ENCODE results near the gene HERC2. TPM values are rescaled to one million over a fixed set of nuclear protein-coding genes. Genes with fewer than 3 reads are reported as not detected.

Gene HERC2
- total RNA-seq, 1 experiment from 2014 or later: 69.2 TPM

GRCh38 chr15:28118083-28118482, 203.9 kb downstream of the HERC2 start:
- H3K27me3 ChIP-seq (ENCODE audit: insufficient read depth, low read length): no peaks in the 10 kb centered on the region
- H4K8ac ChIP-seq (replicated peaks; ENCODE audit: insufficient read length, low read depth, low read length): no peak overlapping the region
- H2AFZ ChIP-seq (ENCODE audit: low read length): no peak overlapping the region
- H2AK5ac ChIP-seq (ENCODE audit: insufficient read length, low read length): no peak overlapping the region
- H2BK12ac ChIP-seq (ENCODE audit: insufficient read length, low read depth, low read length): no peak overlapping the region
- H3K79me1 ChIP-seq (ENCODE audit: insufficient read depth, low read depth, low read length, poor library complexity, severe bottlenecking): no peaks in the 10 kb centered on the region
- H3K4me1 ChIP-seq (ENCODE audit: insufficient read depth, low read length): no peaks in the 10 kb centered on the region
- Mint-ChIP-seq H3K4me1 (no peaks in the 10 kb centered on the region), H3K27ac (no peak overlapping the region), H3K4me3 (no peak overlapping the region; a peak in 1 of 5 replicates), H3K9me3 (no peaks in the 10 kb centered on the region), H3K36me3 (ENCODE audit: insufficient read depth in 1 of 3, low read depth in 3 of 3) (peaks cover 58 to 80% (median 73%) of the 10 kb centered on the region in 3 experiments), H3K27me3 (ENCODE audit: low read depth) (peaks cover 1% of the 10 kb centered on the region; the same call in 1 of the 2 replicates)
- DNase-seq: no peak
- no peaks in the 10 kb centered on the region for H3K23me2 ChIP-seq (ENCODE audit: insufficient read length, low read depth, low read length, poor library complexity, severe bottlenecking)
- no peaks in the 10 kb centered on the region for H3K9me3 ChIP-seq (ENCODE audit: control insufficient read depth, low read depth, low read length)
- no peak overlapping the region for H2BK5ac ChIP-seq (ENCODE audit: insufficient read length, low read length)
- H3K4me2 ChIP-seq (ENCODE audit: insufficient read depth, insufficient read length, low read length): no peak overlapping the region
- no peak overlapping the region for H3K23ac ChIP-seq (ENCODE audit: insufficient read length, low read depth, low read length)
- H2BK20ac ChIP-seq (ENCODE audit: low read depth, low read length, poor library complexity, severe bottlenecking): no peak overlapping the region
- WGBS (ENCODE audit: extremely low coverage, insufficient read length, low lambda C conversion rate): no CpG with 5 or more reads among the region's 11 CpGs
- H3K14ac ChIP-seq (ENCODE audit: insufficient read depth, low read length): no peak overlapping the region; the same call in 1 of the 2 replicates
- H4K91ac ChIP-seq (ENCODE audit: insufficient read length, low read depth, low read length): no peak overlapping the region
- no peak overlapping the region for H2BK15ac ChIP-seq (ENCODE audit: low read depth, low read length)
- H4K5ac ChIP-seq (ENCODE audit: insufficient read length, low read depth, low read length): no peak overlapping the region
- H3K27ac ChIP-seq (ENCODE audit: insufficient read length, low read depth, low read length): no peak overlapping the region
- no peak overlapping the region for H2BK120ac ChIP-seq (ENCODE audit: low read depth, low read length, poor library complexity, severe bottlenecking)
- H3K4ac ChIP-seq (ENCODE audit: low read depth, low read length): no peak overlapping the region
- no peak for TF ChIP-seq CTCF (conservative IDR thresholded peaks at IDR 0.05)
- H3K9ac ChIP-seq (ENCODE audit: extremely low read depth, insufficient read length, low read length): no peak overlapping the region
- no peaks in the 10 kb centered on the region for H4K20me1 ChIP-seq (ENCODE audit: control insufficient read depth, insufficient read depth, insufficient read length)
- H3K79me2 ChIP-seq (ENCODE audit: insufficient read depth, low read length): no peaks in the 10 kb centered on the region
- H3K56ac ChIP-seq (ENCODE audit: insufficient read length, low read depth, low read length): no peak overlapping the region
- H3K18ac ChIP-seq (ENCODE audit: insufficient read length, low read depth, low read length): no peak overlapping the region
- H3T11ph ChIP-seq (ENCODE audit: low read length): no peak overlapping the region

Data from H9 (cell line).